A673 (cell line): ENCODE results near the gene SUPT3H. TPM values are rescaled to one million over a fixed set of nuclear protein-coding genes. Genes with fewer than 3 reads are reported as not detected.
"Not testable (repeated sequence)": the region's sequence is repeated elsewhere in the genome, so short reads cannot be mapped to it uniquely, and the experiment has no call there.

Source experiments
- BruUV-seq: library from RNA; stranded (reverse); fragments of 400-500 nt; replicated peaks from 2 replicates; lab custom pipeline; 2021; lab: Mats Ljungman, UMichigan
- CTCF ChIA-PET: fragments of 300-600 bp; sonication (Branson Sonifier 250); formaldehyde crosslinking; loops from one replicate; lab custom pipeline; 2022; ENCODE audit warnings: antibody characterized with exemption; lab: Charles Lee
- POLR2A ChIA-PET: fragments of 300-600 bp; sonication (Branson Sonifier 250); formaldehyde crosslinking; loops from one replicate; lab custom pipeline; 2022; ENCODE audit warnings: antibody characterized with exemption; ENCODE audit not compliant: low non-redundant PET; lab: Charles Lee
- DNase-seq: peaks from one replicate; pipeline ENCODE4 v3.0.0-alpha.2; 2015; ENCODE audit warnings: low spot score
- H3K27ac ChIP-seq: fragments of 200-600 bp; sonication (generic); 2 replicates; pipeline ENCODE4 v1.5.1; 2016; ENCODE audit warnings: mixed run types, low read depth, mild to moderate bottlenecking, mixed read lengths, antibody characterized with exemption, low read length; ENCODE audit not compliant: poor library complexity, severe bottlenecking
- H3K27me3 ChIP-seq: fragments of 200-600 bp; sonication (generic); replicated peaks from 2 replicates; pipeline ENCODE4 v1.6.1; 2017; ENCODE audit warnings: mixed run types, low read depth, mild to moderate bottlenecking, mixed read lengths, antibody characterized with exemption, low read length; ENCODE audit not compliant: insufficient read depth, poor library complexity
- H3K36me3 ChIP-seq: fragments of 200-600 bp; sonication (generic); 2 replicates; pipeline ENCODE4 v1.6.1; 2016; ENCODE audit warnings: mixed run types, mild to moderate bottlenecking, mixed read lengths, antibody characterized with exemption, low read length; ENCODE audit not compliant: insufficient read depth, poor library complexity, severe bottlenecking
- H3K4me1 ChIP-seq: fragments of 200-600 bp; sonication (generic); 2 replicates; pipeline ENCODE4 v1.6.1; 2017; ENCODE audit warnings: mixed run types, mild to moderate bottlenecking, mixed read lengths, antibody characterized with exemption, low read length; ENCODE audit not compliant: insufficient read depth, poor library complexity, severe bottlenecking
- H3K4me3 ChIP-seq: fragments of 200-600 bp; sonication (generic); 2 replicates; pipeline ENCODE4 v1.5.1; 2016; ENCODE audit warnings: low read depth, mixed run types, mild to moderate bottlenecking, mixed read lengths, low read length; ENCODE audit not compliant: poor library complexity, severe bottlenecking
- H3K9me3 ChIP-seq: fragments of 200-600 bp; sonication (generic); 2 replicates; pipeline ENCODE4 v1.6.1; 2016; ENCODE audit warnings: mixed run types, low read depth, mild to moderate bottlenecking, mixed read lengths, antibody characterized with exemption, low read length; ENCODE audit not compliant: poor library complexity, severe bottlenecking
- EZH2 ChIP-seq: fragments of 200-600 bp; sonication (generic); IDR thresholded peaks from 2 replicates; pipeline ENCODE4 v1.6.1; 2017; ENCODE audit warnings: borderline replicate concordance, low read depth, mild to moderate bottlenecking, mixed read lengths, antibody characterized with exemption, low read length; ENCODE audit not compliant: poor library complexity, severe bottlenecking
- intact Hi-C: fragments of 100-400 bp; cut with micrococcal nuclease; formaldehyde crosslinking; loops from one replicate; pipeline ENCODE4 v1.10.0; 2022; ENCODE audit not compliant: unreplicated experiment
- total RNA-seq: library from RNA; stranded (reverse); gene quantifications from 2 replicates; pipeline ENCODE4 v1.2.3, GENCODE V29; 2021
- TF ChIP-seq, protein P1 (sequence below): fragments of 300-800, 200-600 bp; sonication (generic); conservative IDR thresholded peaks from 2 replicates; pipeline ENCODE4 v1.5.1; 2017; ENCODE audit warnings: low read depth, mild to moderate bottlenecking, antibody characterized with exemption, low read length, moderate library complexity, mixed read lengths

SUPT3H gene
- total RNA-seq, 1 experiment from 2014 or later = 10.8 TPM

DNA sequence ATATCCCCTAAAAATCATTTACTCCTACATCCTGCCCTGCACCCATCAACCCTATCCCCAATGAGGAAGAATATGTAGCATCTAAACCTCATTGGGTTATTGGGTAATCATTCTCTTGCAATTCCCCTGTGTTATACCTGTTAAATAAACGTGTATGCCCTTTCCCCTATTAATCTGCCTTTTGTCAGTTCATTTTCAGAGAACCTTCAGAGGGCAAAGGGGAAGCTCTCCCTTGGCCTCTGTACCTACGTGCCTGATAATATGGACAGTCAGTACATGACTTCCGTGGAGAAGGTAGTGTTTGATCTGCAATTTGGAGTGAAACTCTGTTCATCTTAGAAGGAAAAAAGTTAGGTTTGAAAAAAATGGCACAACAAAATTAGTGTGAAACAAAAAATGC lies 223.1 kb downstream of the SUPT3H start:
- DNase-seq = no peak
- Histone ChIP-seq H3K9me3 (no peaks in the 10 kb centered on the region), H3K27ac (no peak overlapping the region), H3K27me3 (no peaks in the 10 kb centered on the region), H3K4me1 (no peaks in the 10 kb centered on the region), H3K36me3 (no peaks in the 10 kb centered on the region), H3K4me3 (no peak overlapping the region)
- intact Hi-C loops = no loop called here
- POLR2A ChIA-PET = no interaction called here
- no TSS peak for BruUV-seq
- CTCF ChIA-PET = no interaction called here
- TF ChIP-seq EZH2 = no peak
- TF ChIP-seq, protein P1, sequence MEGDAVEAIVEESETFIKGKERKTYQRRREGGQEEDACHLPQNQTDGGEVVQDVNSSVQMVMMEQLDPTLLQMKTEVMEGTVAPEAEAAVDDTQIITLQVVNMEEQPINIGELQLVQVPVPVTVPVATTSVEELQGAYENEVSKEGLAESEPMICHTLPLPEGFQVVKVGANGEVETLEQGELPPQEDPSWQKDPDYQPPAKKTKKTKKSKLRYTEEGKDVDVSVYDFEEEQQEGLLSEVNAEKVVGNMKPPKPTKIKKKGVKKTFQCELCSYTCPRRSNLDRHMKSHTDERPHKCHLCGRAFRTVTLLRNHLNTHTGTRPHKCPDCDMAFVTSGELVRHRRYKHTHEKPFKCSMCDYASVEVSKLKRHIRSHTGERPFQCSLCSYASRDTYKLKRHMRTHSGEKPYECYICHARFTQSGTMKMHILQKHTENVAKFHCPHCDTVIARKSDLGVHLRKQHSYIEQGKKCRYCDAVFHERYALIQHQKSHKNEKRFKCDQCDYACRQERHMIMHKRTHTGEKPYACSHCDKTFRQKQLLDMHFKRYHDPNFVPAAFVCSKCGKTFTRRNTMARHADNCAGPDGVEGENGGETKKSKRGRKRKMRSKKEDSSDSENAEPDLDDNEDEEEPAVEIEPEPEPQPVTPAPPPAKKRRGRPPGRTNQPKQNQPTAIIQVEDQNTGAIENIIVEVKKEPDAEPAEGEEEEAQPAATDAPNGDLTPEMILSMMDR = no peak

DNA sequence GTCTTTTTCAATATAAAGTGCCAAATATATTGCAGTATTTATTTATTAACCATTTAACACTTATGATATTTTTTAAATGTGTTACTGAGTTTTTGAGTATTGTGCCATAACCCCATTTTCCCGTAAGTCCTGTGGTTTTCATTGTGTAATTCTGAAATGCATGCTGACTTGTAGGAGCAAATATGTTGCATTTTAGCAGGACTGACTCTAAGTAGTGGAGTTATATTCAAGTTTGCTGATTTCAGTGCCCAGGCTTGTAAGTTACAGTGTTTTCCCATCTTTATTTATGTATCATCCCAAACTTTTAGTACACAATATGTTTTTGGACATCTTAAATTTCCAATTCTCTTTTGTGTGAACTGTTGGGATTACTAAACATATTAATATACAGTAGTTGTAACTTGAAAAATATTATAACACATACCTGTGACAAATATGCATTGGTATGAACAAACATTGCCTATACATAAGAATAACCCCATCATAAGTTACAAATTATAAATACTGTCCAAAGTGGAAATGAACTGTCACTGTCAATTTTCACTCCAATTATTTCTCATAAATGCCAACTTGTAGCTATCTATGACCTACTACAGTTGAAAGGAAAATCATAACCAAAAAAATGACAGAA lies 228.9 kb downstream of the SUPT3H start:
- BruUV-seq = no TSS peak
- POLR2A ChIA-PET = no interaction called here
- Histone ChIP-seq H3K9me3 (peaks cover 3% of the 10 kb centered on the region), H3K4me1 (no peaks in the 10 kb centered on the region), H3K36me3 (no peaks in the 10 kb centered on the region), H3K27ac (no peak overlapping the region), H3K4me3 (no peak overlapping the region), H3K27me3 (no peaks in the 10 kb centered on the region)
- CTCF ChIA-PET = no interaction called here
- intact Hi-C loops = no loop called here
- TF ChIP-seq, protein P1 = no peak
- TF ChIP-seq EZH2 = no peak
- DNase-seq = no peak

DNA sequence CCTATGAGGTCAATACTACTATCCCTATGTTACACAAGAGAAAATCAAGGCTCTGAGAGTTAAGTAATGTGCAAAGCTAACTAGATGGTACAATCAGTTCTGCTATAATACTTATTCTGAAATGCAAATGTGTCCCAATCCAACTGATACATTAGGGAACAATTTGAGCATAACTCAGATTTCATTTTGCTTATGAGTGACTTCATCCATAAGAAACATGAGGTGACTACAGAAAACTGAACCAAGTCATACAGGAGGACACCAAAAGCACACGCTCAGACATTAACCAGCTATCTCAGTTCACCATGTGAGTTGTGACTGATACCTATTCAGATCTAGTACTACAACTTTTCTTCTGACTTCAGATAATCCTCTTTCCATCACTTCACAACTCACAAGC lies 229.5 kb downstream of the SUPT3H start:
- H3K27ac ChIP-seq = no peak overlapping the region
- H3K4me3 ChIP-seq = no peak overlapping the region
- no peaks in the 10 kb centered on the region for H3K27me3 ChIP-seq
- no peaks in the 10 kb centered on the region for H3K4me1 ChIP-seq
- intact Hi-C loops = no loop called here
- TF ChIP-seq, protein P1 = no peak
- no peak for TF ChIP-seq EZH2
- H3K9me3 ChIP-seq = peaks cover 3% of the 10 kb centered on the region
- ChIA-PET CTCF (no interaction called here), POLR2A (no interaction called here)
- DNase-seq = no peak
- no TSS peak for BruUV-seq
- H3K36me3 ChIP-seq = no peaks in the 10 kb centered on the region

DNA sequence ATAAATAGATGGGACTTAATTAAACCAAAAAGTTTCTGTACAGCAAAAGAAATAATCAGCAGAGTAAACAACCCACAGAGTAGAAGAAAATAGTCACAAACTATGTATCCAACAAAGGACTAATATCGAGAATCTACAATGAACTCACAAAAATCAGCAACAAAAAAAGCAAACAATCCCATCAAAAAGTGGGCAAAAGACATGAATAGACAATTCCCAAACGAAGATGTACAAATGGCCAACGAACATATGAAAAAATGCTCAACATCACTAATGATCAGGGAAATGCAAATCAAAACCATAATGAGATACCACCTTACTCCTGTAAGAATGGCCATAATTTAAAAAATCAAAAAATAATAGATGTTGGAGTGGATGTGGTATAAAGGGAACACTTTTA lies 232.1 kb downstream of the SUPT3H start:
- intact Hi-C loops, BruUV-seq, H3K27ac ChIP-seq, H3K4me3 ChIP-seq, CTCF ChIA-PET, H3K36me3 ChIP-seq, DNase-seq, H3K27me3 ChIP-seq, POLR2A ChIA-PET, H3K4me1 ChIP-seq, H3K9me3 ChIP-seq: not testable (repeated sequence)
